ENCODE measurements around the gene ARHGDIA. TPM values are rescaled to one million over a fixed set of nuclear protein-coding genes. Genes with fewer than 3 reads are reported as not detected.

Gene ARHGDIA
- total RNA-seq, 3 donors from 2014 or later, result 789 to 858 (median 821) TPM

DNA sequence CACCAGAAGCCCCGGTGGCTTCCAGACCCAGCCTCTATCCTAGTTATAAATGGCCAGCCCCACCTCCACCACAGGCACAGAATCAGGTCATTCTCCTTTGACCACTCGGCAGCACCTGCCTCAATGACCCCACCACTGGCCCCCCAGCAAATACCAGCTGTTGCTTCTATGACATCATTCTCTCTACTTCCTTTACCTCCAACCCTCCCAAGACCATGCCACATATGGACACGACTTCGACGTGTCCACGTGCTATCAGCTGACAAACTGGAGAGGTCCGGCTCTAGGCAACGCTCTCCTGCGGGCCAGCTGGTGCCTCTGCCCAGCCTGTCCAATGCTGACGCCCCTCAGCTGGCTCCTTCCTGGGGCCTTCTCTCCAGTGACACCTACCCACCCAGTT, 14.3 kb upstream of the ARHGDIA start:
- H3K36me3 Mint-ChIP-seq (ENCODE audit: insufficient read depth), result peaks cover 28% of the 10 kb centered on the region
- H3K4me3 Mint-ChIP-seq, result no peak overlapping the region
- H3K9me3 Mint-ChIP-seq, result no peaks in the 10 kb centered on the region
- DNase-seq (no peak), ATAC-seq (peak in 1 of 2 donors; percentile 12)
- peaks cover 19% of the 10 kb centered on the region for H3K4me1 Mint-ChIP-seq (ENCODE audit: low read depth)
- H3K27me3 Mint-ChIP-seq (ENCODE audit: low read depth), result no peaks in the 10 kb centered on the region

DNA sequence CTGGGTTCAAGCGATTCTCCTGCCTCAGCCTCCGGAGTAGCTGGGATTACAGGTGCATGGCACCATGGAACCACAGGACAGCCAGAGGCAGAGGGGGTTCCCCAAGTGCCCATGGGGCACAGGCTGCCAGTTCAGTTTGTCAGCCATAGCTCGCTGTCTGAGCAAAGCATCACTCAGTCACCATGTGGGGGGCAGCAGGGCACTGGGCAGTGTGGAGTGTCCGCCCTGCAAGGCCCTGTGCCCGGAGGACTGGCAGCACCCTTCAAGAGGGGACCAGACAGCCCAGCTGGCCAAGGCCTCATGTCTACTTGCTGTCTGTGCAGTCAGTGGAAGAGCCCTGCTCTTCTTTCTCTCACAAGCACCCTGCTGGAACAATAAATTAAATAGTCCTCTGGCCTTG, 13.8 kb upstream of the ARHGDIA start:
- Mint-ChIP-seq H3K4me3 (no peak overlapping the region), H3K36me3 (ENCODE audit: insufficient read depth) (peaks cover 27% of the 10 kb centered on the region), H3K27me3 (ENCODE audit: low read depth) (no peaks in the 10 kb centered on the region), H3K9me3 (no peaks in the 10 kb centered on the region), H3K4me1 (ENCODE audit: low read depth) (peaks cover 14% of the 10 kb centered on the region)
- no peak for DNase-seq
- peak; percentile 5 to 19 for ATAC-seq

DNA sequence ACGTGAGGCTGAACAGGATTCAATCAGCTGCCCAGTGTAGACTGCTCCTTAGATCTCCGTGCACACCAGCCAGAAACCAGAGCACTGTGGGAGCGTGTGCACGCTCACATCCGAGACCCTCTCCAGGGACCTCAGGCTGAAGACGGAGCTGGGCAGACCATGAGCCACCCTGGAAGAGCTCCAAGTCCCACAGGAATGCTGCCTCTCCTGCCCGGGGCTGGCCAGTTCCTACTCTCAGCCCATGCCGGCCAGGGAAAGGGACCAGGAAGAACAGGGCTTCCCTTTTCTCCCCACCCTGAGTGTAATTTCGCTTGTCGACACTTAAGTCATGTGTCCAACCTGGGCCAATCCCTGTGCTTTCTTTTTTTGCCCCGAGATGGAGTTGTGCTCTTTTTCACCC, 13.4 kb upstream of the ARHGDIA start:
- peaks cover 30% of the 10 kb centered on the region for H3K36me3 Mint-ChIP-seq (ENCODE audit: insufficient read depth)
- ATAC-seq, result peak; percentile 19 to 29
- H3K27me3 Mint-ChIP-seq (ENCODE audit: low read depth), result no peaks in the 10 kb centered on the region
- no peak for DNase-seq
- H3K4me3 Mint-ChIP-seq, result no peak overlapping the region
- peaks cover 12% of the 10 kb centered on the region for H3K4me1 Mint-ChIP-seq (ENCODE audit: low read depth)
- H3K9me3 Mint-ChIP-seq, result no peaks in the 10 kb centered on the region

DNA sequence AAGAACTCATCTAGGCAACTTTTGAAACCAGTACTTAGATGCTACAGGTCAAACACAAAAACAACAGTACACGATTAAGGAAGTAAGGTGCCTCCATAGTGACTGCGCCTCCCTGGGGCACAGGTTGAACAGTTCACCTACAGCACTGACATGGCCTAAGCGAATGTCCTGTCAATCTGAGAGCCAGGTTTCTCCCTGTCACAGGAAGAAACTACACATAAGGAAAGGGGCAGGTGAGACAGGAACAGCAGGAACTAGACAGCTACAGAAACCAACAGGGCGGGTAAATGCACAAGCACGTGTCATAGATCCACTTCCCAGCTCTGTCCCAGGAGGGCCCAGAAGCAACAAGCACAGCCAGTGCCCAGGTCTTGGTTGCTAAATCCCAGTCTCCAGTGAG, 8.0 kb upstream of the ARHGDIA start:
- H3K27me3 Mint-ChIP-seq (ENCODE audit: low read depth), result no peaks in the 10 kb centered on the region
- DNase-seq, result no peak
- H3K4me1 Mint-ChIP-seq (ENCODE audit: low read depth), result peaks cover 7% of the 10 kb centered on the region
- no peaks in the 10 kb centered on the region for H3K9me3 Mint-ChIP-seq
- no peak overlapping the region for H3K4me3 Mint-ChIP-seq
- ATAC-seq, result no peak
- peaks cover 18% of the 10 kb centered on the region for H3K36me3 Mint-ChIP-seq (ENCODE audit: insufficient read depth)

DNA sequence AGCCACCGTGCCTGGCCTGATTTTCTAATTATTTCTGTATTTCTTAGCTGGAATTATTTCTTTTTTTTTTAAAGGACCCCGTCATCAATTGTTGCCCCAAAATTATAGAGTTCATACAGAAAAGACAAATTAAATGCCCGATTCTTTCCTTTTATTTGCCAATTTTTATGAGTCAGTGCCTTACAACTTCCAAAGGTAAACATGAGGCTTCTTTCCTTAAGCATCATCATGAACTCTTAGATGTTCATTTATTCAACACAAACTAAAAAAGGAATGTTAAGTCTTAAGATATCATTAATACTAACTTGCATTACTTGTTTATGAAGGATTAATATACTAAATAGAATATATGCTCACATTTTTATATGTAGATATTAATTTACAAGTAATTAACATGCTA, 7.2 kb upstream of the ARHGDIA start:
- no peaks in the 10 kb centered on the region for H3K9me3 Mint-ChIP-seq
- peaks cover 18% of the 10 kb centered on the region for H3K36me3 Mint-ChIP-seq (ENCODE audit: insufficient read depth)
- no peak overlapping the region for H3K4me3 Mint-ChIP-seq
- ATAC-seq (no peak), DNase-seq (no peak)
- peaks cover 14% of the 10 kb centered on the region for H3K4me1 Mint-ChIP-seq (ENCODE audit: low read depth)
- H3K27me3 Mint-ChIP-seq (ENCODE audit: low read depth), result no peaks in the 10 kb centered on the region

DNA sequence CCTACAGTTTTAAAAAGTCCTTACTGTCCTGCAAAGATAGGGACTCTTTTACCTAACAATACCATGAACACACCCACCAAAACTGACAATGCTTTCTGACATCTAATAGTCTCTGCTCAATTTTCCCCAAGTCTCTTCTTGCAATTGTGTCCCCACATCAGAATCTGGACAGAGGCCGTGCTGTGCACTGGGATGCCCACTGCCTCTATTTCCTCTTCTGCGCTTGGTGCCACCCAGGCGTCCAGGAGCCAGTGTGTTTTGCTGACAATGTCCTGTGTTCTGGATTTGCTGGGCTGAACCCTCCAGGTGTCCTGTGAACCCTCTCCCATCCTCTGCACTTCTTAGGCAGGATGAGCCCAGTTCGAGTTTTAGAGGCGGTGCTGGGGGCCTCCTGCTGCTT, 6.4 kb upstream of the ARHGDIA start:
- DNase-seq, result no peak

DNA sequence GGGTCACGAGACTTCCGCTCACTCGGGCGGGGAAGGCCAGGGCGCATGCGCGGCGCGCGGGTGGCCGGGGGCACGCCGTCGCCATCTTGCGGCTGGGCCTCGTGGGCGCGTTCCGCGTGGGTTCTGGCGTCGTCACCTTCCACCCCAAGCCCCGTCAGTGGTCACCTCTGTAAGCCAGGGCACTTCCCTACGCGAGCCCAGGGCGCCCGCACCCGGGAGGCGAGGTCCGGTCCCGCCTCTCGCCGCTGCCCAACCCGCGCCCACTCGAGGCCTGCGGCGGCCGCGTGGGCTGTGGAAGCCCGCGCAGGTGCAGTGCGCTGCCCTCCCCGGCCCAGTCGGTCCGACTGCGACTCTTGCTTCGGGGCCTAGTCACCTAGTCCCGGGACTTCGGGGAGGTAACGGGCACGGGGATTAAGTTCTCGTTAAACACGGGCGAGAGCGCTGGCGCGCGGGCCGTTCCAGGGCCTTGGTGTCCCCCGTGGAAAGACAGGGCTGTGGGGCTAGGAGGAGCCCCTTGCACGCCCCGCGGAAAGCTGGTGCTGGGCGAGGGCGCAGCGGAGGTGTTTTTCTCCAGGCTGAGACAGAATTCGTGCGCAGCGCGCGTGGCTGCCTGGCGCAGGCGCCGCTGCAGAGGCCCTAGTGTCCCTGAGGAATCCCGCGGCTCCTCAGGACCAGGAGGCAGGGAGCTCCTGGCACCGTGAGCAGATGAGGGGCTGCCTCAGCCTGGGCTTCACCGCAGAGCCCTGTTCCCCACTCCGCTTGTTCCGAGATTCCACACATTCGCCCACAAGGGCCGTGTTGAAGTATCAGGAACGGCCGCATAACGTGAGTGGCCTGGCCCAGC, 472 bp upstream of the ARHGDIA start:
- Mint-ChIP-seq H3K27me3 (ENCODE audit: low read depth) (no peaks in the 10 kb centered on the region), H3K4me1 (ENCODE audit: low read depth) (peaks cover 42% of the 10 kb centered on the region), H3K36me3 (ENCODE audit: insufficient read depth) (peaks cover 4% of the 10 kb centered on the region), H3K9me3 (no peaks in the 10 kb centered on the region), H3K4me3 (peak overlapping the region; percentile 86)
- peak; percentile 11 to 25 for ATAC-seq
- peak; percentile 97 for DNase-seq

More for the DNA sequence above, 6.4 kb upstream of the ARHGDIA start:
- Mint-ChIP-seq H3K9me3 (no peaks in the 10 kb centered on the region), H3K27me3 (ENCODE audit: low read depth) (no peaks in the 10 kb centered on the region), H3K4me3 (no peak overlapping the region), H3K36me3 (ENCODE audit: insufficient read depth) (peaks cover 18% of the 10 kb centered on the region), H3K4me1 (ENCODE audit: low read depth) (peaks cover 21% of the 10 kb centered on the region)
- ATAC-seq, result no peak

DNA sequence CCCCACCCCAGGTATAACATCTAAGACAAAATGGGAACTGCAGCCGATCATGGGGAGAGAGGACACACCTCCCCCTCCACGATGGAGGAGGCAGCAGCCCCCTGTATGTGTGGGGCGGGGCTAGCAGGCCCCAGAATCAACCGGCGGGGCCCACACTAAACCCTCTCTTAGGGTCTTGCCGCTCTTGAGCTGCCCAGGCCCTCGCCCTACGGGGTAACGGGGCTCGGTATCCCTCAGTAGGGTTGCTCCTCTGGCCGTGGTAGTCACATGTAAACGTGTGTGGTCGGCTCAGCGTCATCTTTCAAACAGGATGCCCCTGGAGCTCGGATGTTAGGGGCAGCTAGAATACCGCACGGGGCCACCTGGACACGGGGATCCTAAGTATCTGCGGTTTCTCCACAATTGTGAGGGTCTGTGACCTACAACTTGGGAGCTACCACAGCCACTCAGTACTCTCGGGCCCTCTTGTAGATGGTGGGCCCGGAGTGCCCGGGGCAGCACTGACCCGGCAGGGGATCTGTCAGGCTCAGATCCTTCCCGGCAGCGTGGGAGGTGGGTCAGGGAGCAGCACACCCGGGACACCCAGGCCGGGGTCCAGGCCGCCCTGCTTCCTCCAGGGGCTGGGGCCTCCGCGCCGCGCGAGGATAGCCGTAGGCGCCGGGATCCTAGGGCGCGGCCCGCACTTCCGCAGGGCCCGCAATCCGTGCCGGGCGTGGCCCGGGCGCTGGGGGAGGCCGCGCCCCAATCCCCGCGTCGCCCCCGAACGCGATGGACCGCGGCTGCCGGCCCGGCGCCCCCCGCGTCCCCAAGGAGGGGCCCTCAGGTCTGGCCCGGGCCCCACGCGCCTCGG, 781 bp downstream of the ARHGDIA start:
- H3K4me1 Mint-ChIP-seq (ENCODE audit: low read depth), result peaks cover 42% of the 10 kb centered on the region
- H3K27me3 Mint-ChIP-seq (ENCODE audit: low read depth), result no peaks in the 10 kb centered on the region
- DNase-seq, result no peak
- ATAC-seq, result peak; percentile 30 to 38
- no peaks in the 10 kb centered on the region for H3K9me3 Mint-ChIP-seq
- H3K4me3 Mint-ChIP-seq, result peak overlapping the region; percentile 88
- peaks cover 4% of the 10 kb centered on the region for H3K36me3 Mint-ChIP-seq (ENCODE audit: insufficient read depth)

DNA sequence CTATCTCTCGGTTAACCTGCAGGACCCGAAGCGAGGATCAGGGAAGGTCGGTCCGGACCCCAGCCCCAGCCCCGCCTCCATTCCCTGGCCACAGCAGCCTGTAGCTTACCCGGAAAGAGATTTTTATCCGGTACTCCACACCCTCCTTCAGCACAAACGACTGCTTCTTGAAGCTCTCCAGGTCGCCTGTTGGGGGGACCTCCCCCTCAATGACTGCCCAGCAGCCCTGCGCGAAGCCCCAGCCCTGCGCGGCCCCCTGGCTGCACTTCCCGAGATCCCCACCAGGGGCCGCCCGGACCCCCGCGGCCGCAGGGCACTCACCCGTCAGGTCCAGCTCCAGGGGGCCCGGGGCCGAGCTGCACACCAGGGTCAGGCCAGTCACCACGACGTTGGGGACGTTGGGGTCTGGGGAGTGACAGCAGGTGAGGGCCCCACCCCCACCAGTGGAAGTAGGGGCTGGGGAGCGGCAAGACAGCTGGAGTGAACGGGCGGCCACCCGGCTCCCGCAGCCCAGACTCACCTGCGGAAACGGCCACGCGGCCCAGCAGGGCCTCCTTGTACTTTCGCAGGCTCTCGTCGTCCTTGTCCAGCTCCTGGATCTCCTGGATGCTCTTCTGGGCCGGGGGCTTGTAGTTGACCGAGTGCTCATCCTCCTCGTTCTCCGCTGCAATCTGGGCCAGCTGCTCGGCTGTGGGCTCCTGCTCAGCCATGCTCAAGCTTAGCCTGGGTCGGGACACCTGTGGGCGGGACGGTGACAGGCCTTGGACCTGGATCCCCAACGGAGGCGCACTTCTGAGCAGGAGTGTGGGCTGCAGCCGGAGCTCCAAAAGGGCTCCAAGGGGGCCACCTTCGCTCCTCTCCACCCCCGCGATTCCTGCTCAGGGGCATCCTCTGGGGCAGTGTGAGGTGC, 1.7 kb downstream of the ARHGDIA start:
- DNase-seq (no peak), ATAC-seq (no peak)
- no peaks in the 10 kb centered on the region for H3K27me3 Mint-ChIP-seq (ENCODE audit: low read depth)
- H3K4me3 Mint-ChIP-seq, result peak overlapping the region; percentile 88
- H3K4me1 Mint-ChIP-seq (ENCODE audit: low read depth), result peaks cover 40% of the 10 kb centered on the region
- no peaks in the 10 kb centered on the region for H3K9me3 Mint-ChIP-seq
- peaks cover 4% of the 10 kb centered on the region for H3K36me3 Mint-ChIP-seq (ENCODE audit: insufficient read depth)

DNA sequence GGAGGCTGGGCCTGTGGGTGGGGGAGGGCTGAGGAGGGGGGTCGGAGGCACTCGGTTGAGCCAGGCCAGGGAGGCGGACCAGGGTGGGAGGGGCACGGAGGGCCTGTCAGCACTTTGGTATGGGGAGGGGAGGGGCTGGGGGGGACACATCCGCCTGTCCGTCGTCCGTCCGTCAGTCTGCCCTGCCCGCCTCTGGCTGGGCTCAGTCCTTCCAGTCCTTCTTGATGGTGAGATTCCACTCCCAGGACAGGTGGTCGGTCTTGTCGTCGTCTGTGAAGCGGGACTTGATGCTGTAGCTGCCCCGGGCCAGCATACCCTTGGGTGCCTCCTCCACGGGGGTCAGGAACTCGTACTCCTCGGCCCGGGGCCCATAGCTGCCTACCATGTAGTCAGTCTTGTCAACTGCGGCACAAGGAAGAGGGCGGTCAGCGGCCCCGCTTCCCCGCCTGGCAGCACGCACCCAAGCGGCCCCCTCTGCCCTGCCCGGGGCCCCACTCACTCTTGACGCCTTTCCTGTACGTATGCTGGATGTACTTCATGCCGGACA, 2.4 kb downstream of the ARHGDIA start:
- Mint-ChIP-seq H3K36me3 (ENCODE audit: insufficient read depth) (peaks cover 4% of the 10 kb centered on the region), H3K27me3 (ENCODE audit: low read depth) (no peaks in the 10 kb centered on the region), H3K9me3 (no peaks in the 10 kb centered on the region), H3K4me1 (ENCODE audit: low read depth) (peaks cover 33% of the 10 kb centered on the region), H3K4me3 (peak overlapping the region; percentile 88)
- DNase-seq (no peak), ATAC-seq (no peak)

DNA sequence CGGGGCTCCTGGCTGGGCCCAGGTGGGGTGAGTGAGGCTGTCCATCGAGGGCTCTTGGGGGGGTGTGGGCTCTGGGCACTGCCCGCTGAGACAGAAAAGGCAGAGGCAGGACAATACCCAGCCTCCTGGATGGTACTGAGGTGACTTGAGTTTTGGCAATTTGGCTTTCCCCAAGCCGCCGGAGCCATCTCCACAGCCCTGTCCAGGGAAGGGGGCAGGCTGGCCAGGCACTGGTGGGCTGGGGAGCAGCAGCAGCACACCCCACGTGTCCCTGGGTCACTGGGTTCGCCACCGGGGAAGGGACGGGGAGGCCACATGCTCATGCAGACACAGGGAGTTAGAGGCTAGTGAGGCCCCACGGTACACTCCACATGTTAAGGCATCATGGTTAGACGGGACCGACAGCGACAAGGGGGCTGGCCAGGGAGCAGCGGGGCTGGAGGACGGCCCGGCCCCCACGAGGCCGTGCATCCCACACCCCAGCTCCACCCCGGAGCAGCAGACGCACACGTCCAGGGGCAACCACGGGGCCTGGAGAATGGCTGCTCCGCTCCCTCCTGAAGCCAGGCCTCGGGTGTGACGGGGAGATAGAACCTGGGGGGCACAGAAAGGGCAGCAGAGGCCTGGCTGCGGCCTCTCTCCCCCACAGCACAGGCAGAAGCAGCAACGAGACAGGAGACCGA, 3.0 kb downstream of the ARHGDIA start:
- no peak overlapping the region for H3K4me3 Mint-ChIP-seq

DNA sequence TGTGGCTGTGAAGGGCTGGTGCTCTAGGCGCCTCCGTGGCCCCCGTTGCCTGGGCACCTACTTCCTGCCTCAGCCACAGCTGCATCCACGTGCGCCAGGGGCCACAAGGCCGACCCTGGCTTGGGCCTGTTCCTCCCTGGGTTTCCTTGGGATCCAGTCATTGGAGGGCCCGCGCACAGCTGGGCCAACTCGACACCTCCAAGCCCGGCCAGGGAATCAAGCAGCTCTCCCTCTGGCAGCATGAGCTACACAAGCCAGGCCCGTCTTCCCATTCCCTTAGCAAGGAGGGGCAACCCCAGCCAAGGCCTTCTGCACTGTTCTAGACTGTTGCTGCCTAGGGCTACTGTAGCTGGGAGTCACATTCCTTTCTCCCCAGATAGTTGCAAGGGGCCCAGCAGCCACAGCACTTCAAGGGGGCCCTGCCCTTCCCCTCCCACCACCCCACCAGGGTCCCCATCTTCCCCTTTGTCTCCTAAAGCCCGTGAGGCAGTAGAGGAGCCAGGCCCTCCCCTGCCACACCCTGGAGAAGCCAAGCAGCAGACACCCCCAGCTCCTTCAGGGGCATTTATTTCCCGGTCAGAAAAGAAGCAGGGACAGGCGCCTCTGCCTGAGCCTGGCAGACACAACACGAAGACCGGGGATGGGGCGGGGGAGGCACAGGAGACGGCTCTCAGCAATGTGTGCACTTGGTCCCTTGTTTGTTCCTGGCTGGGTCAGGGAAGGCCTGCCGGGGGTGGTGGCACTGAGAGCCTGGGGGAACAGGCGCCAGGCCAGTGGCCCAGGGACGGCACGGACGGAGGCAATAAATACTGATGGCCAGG, 3.8 kb downstream of the ARHGDIA start:
- ATAC-seq (no peak), DNase-seq (no peak)
- Mint-ChIP-seq H3K27me3 (ENCODE audit: low read depth) (no peaks in the 10 kb centered on the region), H3K9me3 (no peaks in the 10 kb centered on the region), H3K36me3 (ENCODE audit: insufficient read depth) (peaks cover 14% of the 10 kb centered on the region), H3K4me3 (peak overlapping the region; percentile 21), H3K4me1 (ENCODE audit: low read depth) (peaks cover 36% of the 10 kb centered on the region)

More for the DNA sequence above, 3.0 kb downstream of the ARHGDIA start:
- DNase-seq (no peak), ATAC-seq (no peak)
- Mint-ChIP-seq H3K9me3 (no peaks in the 10 kb centered on the region), H3K4me1 (ENCODE audit: low read depth) (peaks cover 35% of the 10 kb centered on the region), H3K27me3 (ENCODE audit: low read depth) (no peaks in the 10 kb centered on the region), H3K36me3 (ENCODE audit: insufficient read depth) (peaks cover 9% of the 10 kb centered on the region)

Measured in activated T-cell treated with anti-CD3 and anti-CD28 coated beads, Interleukin-2, amount 50 U/mL, for 4 hours (primary cell).